Measurements from ENCODE around the gene PRKD1.

DNA sequence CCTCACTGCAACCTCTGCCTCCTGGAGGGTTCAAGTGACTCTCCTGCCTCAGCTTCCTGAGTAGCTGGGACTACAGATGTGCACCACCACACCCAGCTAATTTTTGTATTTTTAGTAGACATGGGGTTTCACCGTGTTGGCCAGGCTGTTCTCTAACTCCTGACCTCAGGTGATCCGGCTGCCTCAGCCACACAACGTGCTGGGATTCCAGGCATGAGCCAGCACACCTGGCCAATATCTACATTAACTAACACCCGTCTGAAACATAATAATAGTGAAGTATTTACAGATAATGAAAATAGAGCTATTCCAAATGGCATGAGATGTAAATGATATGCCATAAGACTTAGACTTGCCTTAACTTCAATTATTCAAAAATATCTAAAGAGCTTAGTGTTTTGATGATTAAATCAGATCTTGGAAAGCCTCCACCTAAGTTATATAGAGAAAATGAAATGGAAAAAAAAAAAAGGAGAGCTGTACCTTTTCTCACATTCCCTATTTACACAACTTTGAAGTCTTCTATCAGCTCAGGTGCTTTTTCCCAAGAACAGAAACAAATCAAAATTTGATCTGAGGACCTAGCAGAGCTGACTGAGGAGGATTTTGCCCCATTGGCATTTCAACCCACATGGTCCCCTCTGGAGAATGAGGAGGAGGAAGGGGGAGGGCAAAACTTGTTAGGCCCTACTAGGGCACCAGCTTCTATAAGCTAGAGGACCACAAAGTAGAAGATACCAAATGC is 309.2 kb downstream of the PRKD1 start:
- TF ChIP-seq JUND (IDR thresholded peaks at IDR 0.05), result no peak
- TF ChIP-seq POLR2AphosphoS5 (IDR thresholded peaks at IDR 0.05; ENCODE audit: low read depth, low read length), result no peak
- TF ChIP-seq, protein P1, sequence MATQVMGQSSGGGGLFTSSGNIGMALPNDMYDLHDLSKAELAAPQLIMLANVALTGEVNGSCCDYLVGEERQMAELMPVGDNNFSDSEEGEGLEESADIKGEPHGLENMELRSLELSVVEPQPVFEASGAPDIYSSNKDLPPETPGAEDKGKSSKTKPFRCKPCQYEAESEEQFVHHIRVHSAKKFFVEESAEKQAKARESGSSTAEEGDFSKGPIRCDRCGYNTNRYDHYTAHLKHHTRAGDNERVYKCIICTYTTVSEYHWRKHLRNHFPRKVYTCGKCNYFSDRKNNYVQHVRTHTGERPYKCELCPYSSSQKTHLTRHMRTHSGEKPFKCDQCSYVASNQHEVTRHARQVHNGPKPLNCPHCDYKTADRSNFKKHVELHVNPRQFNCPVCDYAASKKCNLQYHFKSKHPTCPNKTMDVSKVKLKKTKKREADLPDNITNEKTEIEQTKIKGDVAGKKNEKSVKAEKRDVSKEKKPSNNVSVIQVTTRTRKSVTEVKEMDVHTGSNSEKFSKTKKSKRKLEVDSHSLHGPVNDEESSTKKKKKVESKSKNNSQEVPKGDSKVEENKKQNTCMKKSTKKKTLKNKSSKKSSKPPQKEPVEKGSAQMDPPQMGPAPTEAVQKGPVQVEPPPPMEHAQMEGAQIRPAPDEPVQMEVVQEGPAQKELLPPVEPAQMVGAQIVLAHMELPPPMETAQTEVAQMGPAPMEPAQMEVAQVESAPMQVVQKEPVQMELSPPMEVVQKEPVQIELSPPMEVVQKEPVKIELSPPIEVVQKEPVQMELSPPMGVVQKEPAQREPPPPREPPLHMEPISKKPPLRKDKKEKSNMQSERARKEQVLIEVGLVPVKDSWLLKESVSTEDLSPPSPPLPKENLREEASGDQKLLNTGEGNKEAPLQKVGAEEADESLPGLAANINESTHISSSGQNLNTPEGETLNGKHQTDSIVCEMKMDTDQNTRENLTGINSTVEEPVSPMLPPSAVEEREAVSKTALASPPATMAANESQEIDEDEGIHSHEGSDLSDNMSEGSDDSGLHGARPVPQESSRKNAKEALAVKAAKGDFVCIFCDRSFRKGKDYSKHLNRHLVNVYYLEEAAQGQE (IDR thresholded peaks at IDR 0.05; ENCODE audit: low read depth), result no peak
- no peak for TF ChIP-seq POLR2A (IDR thresholded peaks at IDR 0.05; ENCODE audit: borderline replicate concordance, extremely low read depth, insufficient read depth, insufficient read length)
- TF ChIP-seq EZH2 (IDR thresholded peaks at IDR 0.05), result no peak
- no peak for TF ChIP-seq SRF (IDR thresholded peaks at IDR 0.05; ENCODE audit: low read depth)
- TF ChIP-seq, protein P2, sequence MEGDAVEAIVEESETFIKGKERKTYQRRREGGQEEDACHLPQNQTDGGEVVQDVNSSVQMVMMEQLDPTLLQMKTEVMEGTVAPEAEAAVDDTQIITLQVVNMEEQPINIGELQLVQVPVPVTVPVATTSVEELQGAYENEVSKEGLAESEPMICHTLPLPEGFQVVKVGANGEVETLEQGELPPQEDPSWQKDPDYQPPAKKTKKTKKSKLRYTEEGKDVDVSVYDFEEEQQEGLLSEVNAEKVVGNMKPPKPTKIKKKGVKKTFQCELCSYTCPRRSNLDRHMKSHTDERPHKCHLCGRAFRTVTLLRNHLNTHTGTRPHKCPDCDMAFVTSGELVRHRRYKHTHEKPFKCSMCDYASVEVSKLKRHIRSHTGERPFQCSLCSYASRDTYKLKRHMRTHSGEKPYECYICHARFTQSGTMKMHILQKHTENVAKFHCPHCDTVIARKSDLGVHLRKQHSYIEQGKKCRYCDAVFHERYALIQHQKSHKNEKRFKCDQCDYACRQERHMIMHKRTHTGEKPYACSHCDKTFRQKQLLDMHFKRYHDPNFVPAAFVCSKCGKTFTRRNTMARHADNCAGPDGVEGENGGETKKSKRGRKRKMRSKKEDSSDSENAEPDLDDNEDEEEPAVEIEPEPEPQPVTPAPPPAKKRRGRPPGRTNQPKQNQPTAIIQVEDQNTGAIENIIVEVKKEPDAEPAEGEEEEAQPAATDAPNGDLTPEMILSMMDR (IDR thresholded peaks at IDR 0.05 in 2 of 3, conservative IDR thresholded peaks at IDR 0.05 in 1 of 3; ENCODE audit: borderline replicate concordance in 1 of 3, insufficient read depth in 1 of 3, low read depth in 2 of 3, low read length in 2 of 3), result no peak

All from HCT116 (cell line).